Lower leg skin (tissue), 3 donors: ENCODE measurements around the gene NPIPA2.
"Not testable (repeated sequence)": the region's sequence is repeated elsewhere in the genome, so short reads cannot be mapped to it uniquely, and the experiment has no call there.

ENCODE experiments used
- CTCF ChIP-seq, 3 donors: fragments of 450-650 bp; IDR thresholded peaks; one replicate each; pipeline ENCODE4 v1.5.1; 2016; ENCODE audit warnings: antibody characterized with exemption in 3 of 3, mild to moderate bottlenecking in 3 of 3, moderate library complexity in 2 of 3
- POLR2A ChIP-seq, 2 donors: fragments of 450-650 bp; IDR thresholded peaks; one replicate each; pipeline ENCODE4 v1.6.1; 2016 to 2017; ENCODE audit warnings: antibody characterized with exemption in 2 of 2, mild to moderate bottlenecking in 1 of 2, moderate library complexity in 1 of 2

GRCh38 chr16:14776763-14777162 lies 34.4 kb downstream of the NPIPA2 start:
- TF ChIP-seq CTCF, POLR2A (IDR thresholded peaks at IDR 0.05): not testable (repeated sequence)
